NCI-H345 treated with DMSO at 0.1 percent for 48 hours (cell line): ENCODE measurements around the gene C19orf81.
"Not testable (repeated sequence)": the region's sequence is repeated elsewhere in the genome, so short reads cannot be mapped to it uniquely, and the experiment has no call there.

Experiments
- DNase-seq: peaks from one replicate; lab custom pipeline; 2025; ENCODE audit not compliant: unreplicated experiment; lab: John Stamatoyannopoulos, UW

Gene C19orf81

GRCh38 chr19:50649433-50650391 is at the start of gene C19orf81:
Gene C19orf81 (plus strand): TSS chr19:50649445. CDS start chr19:50649445, 0 bp downstream.
- DNase-seq = no peak

GRCh38 chr19:50601407-50602088 is 47.7 kb upstream of the C19orf81 start:
- DNase-seq = no peak

- DNase-seq = no peak
These were observed 47.2 kb upstream of the C19orf81 start for GRCh38 chr19:50602089-50602422.

- DNase-seq = no peak
These were observed 46.7 kb upstream of the C19orf81 start for GRCh38 chr19:50602496-50602895.

GRCh38 chr19:50602935-50603334 is 46.3 kb upstream of the C19orf81 start:
- no peak for DNase-seq

- not testable (repeated sequence) for DNase-seq
These were observed 44.8 kb upstream of the C19orf81 start for GRCh38 chr19:50604264-50605073.

- not testable (repeated sequence) for DNase-seq
These were observed 43.0 kb upstream of the C19orf81 start for GRCh38 chr19:50606059-50606836.

GRCh38 chr19:50607388-50607787 is 41.9 kb upstream of the C19orf81 start:
- DNase-seq = no peak

- no peak for DNase-seq
These were observed 41.1 kb upstream of the C19orf81 start for GRCh38 chr19:50607874-50608785.

- not testable (repeated sequence) for DNase-seq
These were observed 36.5 kb upstream of the C19orf81 start for GRCh38 chr19:50612504-50613404.

- not testable (repeated sequence) for DNase-seq
These were observed 30.9 kb upstream of the C19orf81 start for GRCh38 chr19:50618379-50618778.

GRCh38 chr19:50619184-50619583 is 30.1 kb upstream of the C19orf81 start:
- DNase-seq = not testable (repeated sequence)

GRCh38 chr19:50620394-50620906 is 28.8 kb upstream of the C19orf81 start:
- not testable (repeated sequence) for DNase-seq

GRCh38 chr19:50624949-50625600 is 24.2 kb upstream of the C19orf81 start:
- no peak for DNase-seq

- DNase-seq = no peak
These were observed 23.2 kb upstream of the C19orf81 start for GRCh38 chr19:50626011-50626410.

GRCh38 chr19:50626795-50627194 is 22.4 kb upstream of the C19orf81 start:
- no peak for DNase-seq

- DNase-seq = no peak
These were observed 21.1 kb upstream of the C19orf81 start for GRCh38 chr19:50628146-50628545.

- no peak for DNase-seq
These were observed 20.7 kb upstream of the C19orf81 start for GRCh38 chr19:50628551-50628950.
